Amygdala (tissue), 56 donors: Measurements from ENCODE around the gene APOL3.
"Not testable (repeated sequence)": the region's sequence is repeated elsewhere in the genome, so short reads cannot be mapped to it uniquely, and the experiment has no call there.

Source experiments
- DNase-seq, 56 donors: peaks; one replicate each; lab custom pipeline; 2025; lab: John Stamatoyannopoulos, UW

The APOL3 gene

DNA sequence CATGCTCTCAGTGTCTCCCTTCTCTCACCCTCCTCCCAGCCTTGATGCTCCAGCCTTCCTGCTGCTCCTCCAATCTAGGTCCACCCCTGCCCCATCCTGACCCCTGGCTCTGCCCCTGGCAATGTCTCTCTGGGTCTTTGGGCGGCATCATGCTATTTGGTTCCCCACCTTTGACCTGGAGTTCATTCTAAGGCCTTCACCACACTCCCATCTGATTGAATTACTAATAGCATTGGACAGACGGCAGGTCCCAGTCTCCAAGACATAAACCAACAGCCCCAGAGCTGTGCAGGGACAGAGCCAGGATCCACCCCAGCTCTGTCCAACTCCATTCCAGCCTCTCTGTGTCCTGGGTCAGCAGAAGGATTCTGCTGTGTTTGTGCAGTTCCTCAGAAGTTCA is 33.8 kb upstream of the APOL3 start:
- no peak for DNase-seq

- DNase-seq, result no peak
Observed at GRCh38 chr22:36193577-36193976, 33.0 kb upstream of the APOL3 start.

DNA sequence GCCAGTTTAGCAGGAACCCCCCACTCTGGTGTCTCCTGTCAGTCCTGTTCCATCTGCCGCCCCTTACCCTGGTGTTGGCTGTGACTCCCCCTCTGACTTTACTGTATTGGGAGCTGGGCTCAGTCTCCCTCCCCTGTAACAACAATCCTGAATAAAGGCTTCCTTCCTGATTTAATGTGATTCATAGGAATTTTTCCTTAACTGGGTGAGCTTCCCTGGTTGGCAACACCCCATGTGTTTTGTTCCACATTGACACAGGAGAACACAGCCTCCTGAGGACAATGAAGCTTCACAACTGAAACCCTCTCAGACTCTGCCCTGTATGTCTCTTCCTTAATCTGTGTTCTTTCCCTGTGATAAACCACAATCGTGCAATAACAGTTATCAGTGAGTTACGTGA is 32.6 kb upstream of the APOL3 start:
- DNase-seq, result no peak

GRCh38 chr22:36192542-36192941 is 32.0 kb upstream of the APOL3 start:
- no peak for DNase-seq

DNA sequence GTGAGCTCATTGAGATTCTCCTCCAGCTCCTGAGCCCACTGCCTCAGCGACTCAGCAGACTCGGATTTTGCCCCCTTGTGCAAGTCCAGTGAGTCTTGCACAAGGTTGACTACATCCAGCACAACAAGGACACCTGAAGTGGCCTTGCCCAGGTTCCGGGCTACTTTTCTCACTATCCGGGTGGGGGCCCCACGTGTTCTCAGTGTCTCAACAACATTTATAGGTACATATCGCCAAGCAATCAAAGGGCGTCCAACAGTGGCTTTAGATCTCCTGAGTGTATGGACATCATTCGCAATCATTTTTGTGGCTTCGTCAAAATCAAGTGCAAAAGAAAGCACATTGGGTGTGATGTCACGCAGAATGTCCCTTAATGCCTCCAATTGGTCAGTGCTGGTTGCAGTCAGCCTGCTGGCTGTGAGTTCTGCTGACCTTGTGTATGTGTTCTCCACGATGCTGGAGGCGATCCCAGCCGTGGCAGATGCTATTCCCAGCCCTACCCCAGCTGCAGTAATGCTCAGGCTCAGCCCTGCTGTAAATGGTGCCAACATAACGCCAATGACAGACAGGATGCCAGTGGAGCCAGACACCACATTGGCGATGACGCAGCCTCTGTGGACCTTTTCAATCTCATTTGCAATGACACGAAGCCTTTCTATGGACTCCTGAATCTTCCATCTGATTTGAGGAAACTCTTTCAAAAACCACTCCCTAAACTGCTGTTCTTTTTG is 30.7 kb upstream of the APOL3 start:
- DNase-seq, result peak in 52 of 56 donors; percentile 17 to 93 (median 76)

GRCh38 chr22:36187862-36188261 is 27.3 kb upstream of the APOL3 start:
- not testable (repeated sequence) for DNase-seq

DNA sequence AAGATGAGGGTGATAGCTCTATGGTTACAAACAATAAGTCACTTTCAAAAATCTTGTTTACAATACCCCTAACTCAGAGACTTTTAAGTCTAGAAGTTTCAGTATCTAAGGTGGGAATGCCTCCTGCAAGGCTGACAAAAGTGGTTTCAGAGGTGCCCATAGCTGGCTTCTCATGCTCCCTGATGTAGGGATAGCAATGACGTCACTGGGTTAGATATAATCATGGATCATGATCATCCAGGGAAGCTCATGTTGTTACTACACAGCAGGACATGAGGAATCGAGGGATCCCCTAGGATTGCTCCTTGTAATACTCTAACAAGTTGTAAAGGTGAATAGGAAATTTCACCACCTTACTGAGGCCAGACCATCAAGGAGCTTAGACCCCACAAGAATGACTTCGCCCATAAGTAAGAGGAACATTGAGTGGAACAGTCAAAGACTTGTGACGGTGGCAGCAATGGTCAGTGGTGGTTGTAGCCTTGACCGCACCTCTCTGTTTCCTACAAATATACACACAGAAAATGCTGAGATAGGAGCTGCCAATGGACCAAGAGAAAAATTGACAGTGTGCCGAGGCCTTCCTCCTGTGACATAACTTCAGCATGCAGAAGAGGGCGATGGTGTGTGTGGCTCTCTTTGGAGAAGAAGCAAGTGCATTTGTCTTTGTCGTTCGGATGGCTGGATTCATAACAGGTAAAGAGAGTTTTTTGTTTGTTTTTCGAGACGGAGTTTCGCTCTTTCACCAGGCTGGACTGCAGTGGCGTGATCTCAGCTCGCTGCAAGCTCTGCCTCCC is 25.5 kb upstream of the APOL3 start:
- no peak for DNase-seq

DNA sequence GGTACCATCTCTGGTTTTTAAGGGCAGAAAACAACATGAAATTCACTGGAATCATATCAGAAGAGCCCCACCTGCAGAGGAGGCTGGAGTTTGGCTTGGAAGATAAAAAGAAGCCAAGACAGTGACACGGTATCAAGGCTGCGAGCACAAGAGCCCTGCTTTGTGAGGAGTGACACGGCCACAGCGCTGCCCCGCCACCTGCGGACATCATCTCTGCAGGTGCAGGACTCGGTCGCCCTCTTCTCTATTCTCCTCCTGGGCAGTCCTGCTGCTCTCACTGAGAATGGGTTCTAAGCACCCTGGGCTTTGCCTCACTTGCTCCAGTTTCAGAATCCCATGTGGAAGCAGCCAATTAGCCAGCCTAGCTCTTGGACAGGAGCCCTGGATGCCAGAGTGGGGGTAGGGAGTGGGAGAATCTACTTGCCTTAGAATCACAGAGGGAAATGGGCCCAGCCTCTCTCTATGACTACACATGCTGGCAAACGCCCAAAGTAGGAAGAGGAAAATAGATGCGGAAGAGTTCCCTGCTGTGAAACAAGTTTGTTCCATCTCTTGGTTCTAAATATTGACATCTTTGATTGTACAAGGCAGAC is 24.0 kb upstream of the APOL3 start:
- peak in 41 of 56 donors; percentile 5 to 76 (median 37) for DNase-seq

DNA sequence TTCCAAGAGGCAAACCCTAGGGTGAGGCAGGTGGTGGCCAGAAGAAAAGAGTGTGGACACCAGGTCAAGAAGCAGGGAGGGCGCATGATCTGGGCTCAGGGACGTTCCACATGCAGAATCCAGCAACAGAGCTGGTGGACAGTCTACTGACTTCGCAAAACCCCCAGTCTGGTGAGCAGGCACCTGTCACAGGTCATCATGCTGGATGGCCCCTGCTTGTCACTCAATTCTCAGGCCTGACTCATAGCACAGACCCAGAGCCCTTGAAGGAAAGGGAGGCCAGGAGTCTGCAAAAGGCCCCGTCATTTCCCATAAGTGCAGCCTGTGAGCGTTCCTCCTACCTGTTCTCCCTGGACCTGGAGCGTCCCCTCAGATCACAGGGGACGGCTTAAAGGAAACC is 22.9 kb upstream of the APOL3 start:
- DNase-seq, result no peak

DNA sequence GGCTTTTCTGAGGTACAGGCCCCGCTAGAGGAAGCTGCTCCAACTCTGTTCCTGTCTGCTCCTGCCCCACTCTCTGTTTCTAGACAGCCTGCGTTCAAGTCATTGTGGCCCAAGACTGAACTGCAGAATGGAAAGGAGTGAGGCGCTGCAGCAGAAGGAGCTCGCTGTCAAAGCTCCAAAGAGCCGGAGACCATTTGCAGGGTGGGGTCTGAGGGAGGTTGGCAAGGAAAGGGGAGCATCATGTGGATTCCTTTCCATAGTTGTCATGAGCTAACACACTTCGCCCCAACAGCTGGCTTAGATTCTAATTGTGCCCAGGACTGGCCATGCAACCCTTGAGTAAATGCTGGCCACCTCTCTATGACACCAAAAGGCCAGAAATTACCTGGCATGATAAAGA is 22.3 kb upstream of the APOL3 start:
- DNase-seq, result no peak

DNA sequence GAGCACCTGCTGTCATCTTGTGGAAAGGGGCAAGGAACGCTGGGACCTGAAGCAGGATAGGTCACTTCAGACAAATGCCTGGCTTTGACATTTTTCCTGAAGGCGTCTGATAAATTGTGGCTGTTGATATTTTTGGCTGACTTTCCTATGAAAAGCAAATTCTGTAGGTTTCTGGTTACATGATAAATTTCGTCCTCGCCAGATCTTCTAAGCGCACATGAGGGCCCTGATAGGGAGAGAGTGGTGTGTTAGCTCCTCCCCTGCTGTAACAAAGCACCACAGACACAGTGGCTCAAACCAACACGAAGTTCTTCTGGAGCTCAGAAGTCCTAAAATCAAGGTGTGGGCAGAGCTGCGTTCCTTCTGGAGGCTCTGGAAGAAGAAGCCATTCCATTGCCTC is 21.5 kb upstream of the APOL3 start:
- no peak for DNase-seq

- DNase-seq, result no peak
Observed at GRCh38 chr22:36180928-36181327, 20.4 kb upstream of the APOL3 start.

- DNase-seq, result peak in 45 of 56 donors; percentile 6 to 84 (median 38)
Observed at GRCh38 chr22:36180038-36180880, 19.7 kb upstream of the APOL3 start.

GRCh38 chr22:36177160-36177559 is 16.6 kb upstream of the APOL3 start:
- DNase-seq, result no peak

GRCh38 chr22:36175892-36176291 is 15.3 kb upstream of the APOL3 start:
- DNase-seq, result no peak

DNA sequence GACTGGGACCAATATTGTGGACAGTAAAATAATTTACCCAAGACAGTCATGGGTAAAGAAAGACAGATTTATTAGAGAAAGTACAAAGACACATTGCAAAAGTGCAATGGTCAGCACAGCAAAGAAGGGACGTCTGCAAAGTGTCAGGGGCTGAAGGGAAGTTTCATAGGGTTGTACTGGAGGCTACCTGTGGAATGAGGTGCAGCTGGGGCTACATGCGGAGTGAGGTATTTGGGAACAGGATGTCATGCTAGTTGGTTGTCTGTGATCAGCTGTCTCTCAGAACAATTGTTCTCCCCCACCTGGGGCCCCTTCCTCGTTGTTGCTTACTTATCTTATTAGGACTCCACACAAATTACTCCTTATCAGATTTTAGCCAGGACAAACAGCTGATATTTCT is 11.4 kb upstream of the APOL3 start:
- no peak for DNase-seq

DNA sequence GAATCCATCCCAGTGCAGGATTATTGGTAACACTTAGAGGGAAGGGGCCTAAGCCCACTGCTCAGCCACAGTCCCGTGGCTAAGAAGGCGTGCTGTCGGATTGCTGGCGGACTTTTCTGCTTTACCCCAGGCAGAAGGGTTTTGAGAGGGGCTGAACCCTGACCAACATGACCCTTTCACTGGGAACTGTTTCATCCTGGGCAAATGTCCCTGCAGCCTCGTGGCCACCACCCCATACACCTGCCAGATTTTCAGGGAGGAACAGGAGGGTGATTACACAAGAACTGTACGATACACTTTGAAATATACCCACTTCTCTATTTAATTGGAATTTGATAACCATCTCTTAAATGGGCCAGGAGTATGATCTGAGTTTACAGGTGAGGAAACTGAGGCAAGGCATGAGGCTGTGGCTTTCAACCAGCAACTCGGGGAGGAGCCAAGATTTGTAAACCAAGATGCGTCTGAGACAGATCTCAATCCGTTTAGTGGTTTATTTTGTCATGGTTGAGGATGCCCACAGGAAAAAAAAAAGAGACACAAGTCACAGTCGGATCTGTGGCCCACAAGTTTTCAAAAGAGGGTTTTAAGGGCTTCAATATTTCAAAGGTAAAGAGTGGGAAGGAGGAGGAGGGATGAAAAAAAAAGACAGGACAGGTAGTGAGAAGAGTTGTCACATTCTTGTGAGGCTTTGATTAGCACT is 6.1 kb upstream of the APOL3 start:
- DNase-seq, result no peak

- DNase-seq, result no peak
Observed at GRCh38 chr22:36166086-36166485, 5.5 kb upstream of the APOL3 start.

DNA sequence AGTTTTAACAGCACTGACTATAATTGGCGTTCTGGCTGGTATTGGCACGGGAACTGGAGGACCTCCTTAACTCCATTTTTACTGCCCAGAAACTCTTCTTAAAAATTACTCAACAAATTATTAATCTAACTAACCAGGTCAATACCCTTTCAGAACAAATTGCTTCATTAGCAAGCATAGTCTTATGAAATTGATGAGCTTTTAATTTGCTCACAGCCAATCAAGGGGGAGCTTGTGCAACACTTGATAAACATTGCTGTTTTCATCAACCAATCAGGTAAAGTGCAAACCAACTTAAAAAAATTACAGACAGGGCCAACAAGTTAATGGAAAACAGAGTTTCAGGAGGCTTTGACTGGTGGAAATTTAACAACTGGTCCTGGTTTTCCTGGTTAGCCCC is 4.6 kb upstream of the APOL3 start:
- no peak for DNase-seq

DNA sequence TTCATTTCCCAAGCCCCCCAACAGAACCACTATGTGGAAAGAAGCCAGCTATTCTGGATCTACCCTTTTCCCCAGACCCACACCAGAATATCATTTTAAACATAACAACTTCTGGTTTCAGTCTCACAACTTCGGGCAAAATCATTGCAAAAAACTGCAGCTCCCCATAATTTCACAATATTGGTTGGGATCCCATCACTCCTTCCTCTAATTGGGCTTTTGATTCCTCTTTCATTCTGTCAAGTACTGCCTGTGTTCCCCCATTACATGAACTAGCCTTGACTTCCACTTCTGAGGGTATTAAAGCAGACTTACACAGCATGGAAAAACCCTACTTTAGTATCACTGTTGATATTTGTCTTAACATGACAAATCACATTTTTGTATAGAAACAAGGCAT is 4.1 kb upstream of the APOL3 start:
- DNase-seq, result no peak
